GM18498 (cell line): ENCODE results near the gene CYP21A2.
"Not testable (repeated sequence)": the region's sequence is repeated elsewhere in the genome, so short reads cannot be mapped to it uniquely, and the experiment has no call there.

Experiments
- ATAC-seq: cut with Tn5 transposase; IDR thresholded peaks from one replicate; pipeline ENCODE4 v1.9.1; 2021; ENCODE audit warnings: mild to moderate bottlenecking, moderate library complexity; ENCODE audit not compliant: unreplicated experiment

Gene CYP21A2

DNA sequence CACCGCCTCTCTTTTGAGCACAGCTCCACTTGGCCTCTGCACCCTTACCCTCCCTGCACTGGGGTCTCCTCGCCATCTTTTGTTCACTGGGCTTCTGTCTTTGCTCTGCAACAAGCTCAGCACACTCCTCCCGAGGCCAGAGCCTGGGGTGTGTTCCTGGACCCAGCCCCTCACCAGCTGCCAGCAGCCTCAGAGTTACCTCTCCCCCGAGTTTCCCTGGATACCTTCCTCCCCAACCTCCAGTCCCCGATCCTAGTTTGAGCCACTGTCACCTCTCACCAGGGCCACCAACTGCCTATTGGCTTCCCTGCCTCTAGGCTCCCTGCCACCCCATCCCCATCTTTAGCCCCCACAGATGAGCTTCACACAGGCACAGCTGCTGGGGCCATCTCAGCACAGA is 12.3 kb downstream of the CYP21A2 start:
- ATAC-seq = no peak

DNA sequence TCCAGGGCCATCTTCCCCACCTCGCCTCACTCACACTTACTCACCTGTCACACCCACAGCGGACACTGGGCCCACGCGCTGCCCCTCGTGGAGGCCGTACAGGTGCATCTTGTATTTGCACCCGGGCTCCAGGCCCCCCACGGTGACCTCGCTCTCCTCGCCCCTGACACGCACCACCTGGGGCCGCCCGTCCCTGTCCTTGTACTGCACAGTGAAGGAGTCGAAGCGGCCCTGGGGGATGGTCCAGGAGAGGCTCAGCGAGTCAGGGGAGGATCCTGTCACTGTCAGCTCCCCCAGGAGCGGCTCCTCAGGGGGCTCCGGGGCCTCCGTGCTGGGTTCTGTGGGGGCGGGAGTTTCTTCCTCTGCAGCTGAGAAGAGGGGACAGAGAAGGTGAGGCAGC is 14.4 kb downstream of the CYP21A2 start:
- ATAC-seq = not testable (repeated sequence)

GRCh38 chr6:32053314-32053713 is 15.1 kb downstream of the CYP21A2 start:
- not testable (repeated sequence) for ATAC-seq

DNA sequence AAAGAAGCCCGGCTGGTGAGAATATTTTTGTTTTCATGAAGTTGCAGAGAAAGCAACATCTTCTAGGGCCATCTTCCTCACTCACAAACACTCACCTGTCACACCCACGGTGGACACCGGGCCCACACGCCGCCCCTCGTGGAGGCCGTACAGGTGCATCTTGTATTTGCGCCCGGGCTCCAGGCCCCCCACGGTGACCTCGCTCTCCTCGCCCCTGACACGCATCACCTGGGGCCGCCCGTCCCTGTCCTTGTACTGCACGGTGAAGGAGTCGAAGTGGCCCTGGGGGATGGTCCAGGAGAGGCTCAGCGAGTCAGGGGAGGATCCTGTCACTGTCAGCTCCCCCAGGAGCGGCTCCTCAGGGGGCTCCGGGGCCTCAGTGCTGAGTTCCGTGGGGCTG is 17.5 kb downstream of the CYP21A2 start:
- not testable (repeated sequence) for ATAC-seq

DNA sequence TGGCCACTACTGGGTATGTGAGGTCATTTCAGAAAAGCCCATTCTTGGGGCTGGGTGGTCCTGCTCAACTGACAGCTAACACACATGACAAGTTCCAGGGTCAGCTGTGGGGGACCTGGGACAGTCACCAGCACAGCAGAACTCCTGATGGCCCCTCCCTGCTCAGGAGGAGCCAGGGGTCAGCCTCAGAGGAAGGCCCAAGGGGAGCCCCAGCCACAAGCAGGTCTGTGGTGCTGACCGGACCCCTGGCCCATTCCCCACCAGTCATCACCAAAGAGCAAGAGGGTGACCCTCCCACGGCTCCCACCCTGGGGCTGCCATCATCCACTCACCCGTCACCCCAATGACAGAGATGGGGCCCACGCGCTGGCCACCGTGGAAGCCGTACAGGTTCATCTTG is 18.0 kb downstream of the CYP21A2 start:
- no peak for ATAC-seq

GRCh38 chr6:32057966-32058365 is 19.8 kb downstream of the CYP21A2 start:
- no peak for ATAC-seq

DNA sequence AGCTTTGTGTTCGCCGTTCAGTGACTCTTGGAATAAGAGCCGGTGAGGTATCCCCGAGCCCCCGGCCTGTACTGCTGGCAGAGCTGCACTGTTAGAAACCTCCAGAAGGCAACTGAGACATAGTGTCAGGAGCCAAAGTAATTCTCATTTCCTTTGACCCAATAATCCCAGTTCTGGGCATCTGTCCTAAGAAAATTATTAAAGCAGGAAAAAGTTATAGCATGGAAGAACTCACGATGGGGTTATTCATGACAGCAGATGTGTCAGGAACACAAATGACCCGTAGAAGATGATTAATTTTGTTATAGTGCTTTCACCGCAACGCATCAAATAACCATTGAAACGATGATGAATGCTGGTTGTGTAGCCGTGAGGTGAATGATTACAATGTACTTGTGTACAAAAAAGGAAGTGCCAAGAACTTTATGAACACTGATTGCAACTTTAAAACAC is 20.3 kb downstream of the CYP21A2 start:
- no peak for ATAC-seq

- no peak for ATAC-seq
Measured at GRCh38 chr6:32060966-32061655, 22.9 kb downstream of the CYP21A2 start.

DNA sequence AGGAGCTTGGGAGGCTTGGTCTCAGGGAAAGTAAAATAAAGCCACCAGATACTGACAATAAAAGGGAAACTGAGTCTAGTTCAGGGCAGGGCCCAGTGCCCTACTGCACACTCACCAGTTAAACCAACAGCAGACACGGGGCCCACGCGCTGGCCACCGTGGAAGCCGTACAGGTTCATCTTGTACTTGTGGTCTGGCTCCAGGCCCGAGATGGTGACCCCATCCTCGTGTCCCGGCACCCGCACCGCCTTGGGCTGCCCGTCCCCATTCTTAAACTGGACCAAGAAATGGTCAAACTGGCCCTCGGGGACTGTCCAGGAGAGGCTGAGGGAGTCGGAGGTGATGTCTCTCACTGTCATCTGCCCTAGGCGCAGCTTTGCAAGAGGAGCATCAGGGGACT is 26.5 kb downstream of the CYP21A2 start:
- ATAC-seq = no peak

DNA sequence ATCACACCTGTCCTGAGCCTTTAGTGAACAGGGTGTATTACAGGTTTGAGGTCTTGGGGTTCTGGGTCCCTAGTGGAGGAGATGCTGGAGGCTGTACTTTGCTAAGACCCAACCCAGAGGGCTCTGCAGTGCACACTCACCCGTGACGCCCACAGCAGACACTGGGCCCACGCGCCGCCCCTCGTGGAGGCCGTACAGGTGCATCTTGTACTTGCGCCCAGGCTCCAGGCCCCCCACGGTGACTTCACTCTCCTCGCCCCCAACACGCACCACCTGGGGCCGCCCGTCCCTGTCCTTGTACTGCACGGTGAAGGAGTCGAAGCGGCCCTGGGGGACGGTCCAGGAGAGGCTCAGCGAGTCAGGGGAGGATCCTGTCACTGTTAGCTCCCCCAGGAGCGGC is 29.3 kb downstream of the CYP21A2 start:
- ATAC-seq = not testable (repeated sequence)

DNA sequence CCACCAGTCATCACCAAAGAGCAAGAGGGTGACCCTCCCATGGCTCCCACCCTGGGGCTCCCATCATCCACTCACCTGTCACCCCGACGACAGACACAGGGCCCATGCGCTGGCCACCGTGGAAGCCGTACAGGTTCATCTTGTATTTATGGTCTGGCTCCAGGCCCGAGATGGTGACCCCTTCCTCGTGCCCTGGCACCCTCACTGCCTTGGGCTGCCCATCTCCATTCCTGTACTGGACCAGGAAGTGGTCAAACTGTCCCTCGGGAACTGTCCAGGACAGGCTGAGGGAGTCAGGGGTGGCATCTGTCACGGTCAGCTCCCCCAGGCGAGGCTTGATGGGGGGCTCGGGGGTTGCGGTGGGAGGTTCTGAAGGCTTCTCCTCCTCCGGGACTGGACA is 30.1 kb downstream of the CYP21A2 start:
- not testable (repeated sequence) for ATAC-seq

DNA sequence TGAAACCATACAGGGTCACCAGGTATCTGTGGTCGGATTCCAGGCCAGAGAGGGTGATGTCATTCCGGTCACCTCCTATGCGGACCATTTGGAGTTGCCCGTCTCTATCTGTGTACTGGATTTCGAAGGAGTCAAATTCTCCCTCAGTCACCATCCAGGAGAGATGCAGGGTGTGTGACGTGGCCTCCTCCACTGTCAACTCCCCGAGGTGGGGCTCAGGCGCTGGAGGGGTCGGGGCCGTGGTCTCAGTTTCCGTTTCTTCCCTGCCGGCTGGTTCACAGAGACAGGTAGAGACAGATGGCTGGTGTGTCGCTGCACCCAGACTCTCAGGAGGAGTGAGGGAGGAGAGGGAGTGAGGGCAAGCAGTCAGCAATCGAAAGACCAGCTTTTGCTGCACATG is 30.7 kb downstream of the CYP21A2 start:
- no peak for ATAC-seq

DNA sequence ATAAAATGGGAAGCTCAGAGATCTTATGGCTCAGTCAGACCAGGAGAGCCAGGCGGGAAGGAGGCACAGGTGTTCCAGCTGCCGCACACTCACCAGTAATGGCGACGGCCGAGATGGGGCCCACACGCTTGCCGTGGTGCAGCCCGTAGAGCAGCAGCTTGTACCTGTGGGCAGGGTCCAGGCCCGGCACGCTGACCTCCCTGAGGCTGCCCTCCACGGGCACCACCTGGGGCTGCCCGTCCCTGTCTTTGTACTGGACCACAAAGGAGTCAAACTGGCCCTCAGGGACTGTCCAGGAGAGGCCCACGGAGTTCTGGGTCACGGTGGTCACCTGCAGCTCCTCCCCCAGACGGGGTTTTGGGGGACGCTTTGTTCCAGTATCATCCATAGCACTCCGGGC is 31.2 kb downstream of the CYP21A2 start:
- no peak for ATAC-seq

GRCh38 chr6:32069878-32070515 is 31.8 kb downstream of the CYP21A2 start:
- no peak for ATAC-seq

GRCh38 chr6:32070814-32071543 is 32.8 kb downstream of the CYP21A2 start:
- no peak for ATAC-seq

GRCh38 chr6:32073101-32073500 is 34.9 kb downstream of the CYP21A2 start:
- ATAC-seq = no peak

GRCh38 chr6:32073613-32074012 is 35.4 kb downstream of the CYP21A2 start:
- no peak for ATAC-seq

DNA sequence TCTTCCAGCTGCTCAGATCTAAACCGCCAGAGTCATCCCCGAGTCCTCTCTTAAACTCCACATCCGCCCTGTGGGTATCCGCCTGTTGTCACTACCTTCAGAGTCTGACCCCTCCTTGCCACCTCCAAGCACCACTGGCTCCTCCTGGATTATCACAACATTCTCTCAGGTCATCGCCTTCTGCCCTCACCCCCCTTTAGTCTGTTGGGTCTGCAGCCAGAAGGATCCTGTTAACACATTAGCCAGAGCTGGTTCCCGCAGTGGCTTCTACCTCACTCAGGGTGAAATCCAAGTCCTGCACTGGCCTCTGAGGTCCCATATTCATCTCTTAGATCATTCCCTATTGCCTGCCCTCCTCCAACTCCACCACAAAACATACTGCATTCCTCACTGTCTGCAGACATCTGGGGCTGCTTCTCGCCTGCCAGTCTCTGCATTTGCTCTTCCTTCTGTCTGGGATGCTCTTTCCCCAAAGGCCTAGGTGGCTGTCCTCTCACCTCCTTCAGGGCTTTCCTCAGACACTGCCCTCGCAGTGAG is 36.8 kb downstream of the CYP21A2 start:
- no peak for ATAC-seq

DNA sequence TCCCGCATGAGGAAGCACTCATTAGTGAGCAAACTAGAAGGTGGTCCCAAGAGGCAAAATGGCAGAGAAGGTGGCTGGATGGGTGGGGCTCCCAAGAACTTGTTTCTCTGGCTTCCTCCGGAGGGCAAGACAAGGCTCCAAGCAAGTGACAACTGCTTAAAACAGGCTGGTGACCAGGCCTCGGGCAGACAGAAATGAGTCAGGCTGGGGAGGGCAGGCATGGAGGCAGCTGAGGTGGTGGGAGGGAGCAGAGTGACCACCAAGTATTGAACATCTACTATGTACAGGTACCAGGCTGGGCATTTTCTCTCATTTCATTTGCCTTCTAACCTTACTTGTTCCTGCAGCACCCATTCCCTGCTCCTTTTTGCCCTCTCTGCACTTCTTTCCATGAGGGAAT is 37.6 kb downstream of the CYP21A2 start:
- no peak for ATAC-seq

- ATAC-seq = no peak
Measured at GRCh38 chr6:32076321-32076809, 38.1 kb downstream of the CYP21A2 start.

DNA sequence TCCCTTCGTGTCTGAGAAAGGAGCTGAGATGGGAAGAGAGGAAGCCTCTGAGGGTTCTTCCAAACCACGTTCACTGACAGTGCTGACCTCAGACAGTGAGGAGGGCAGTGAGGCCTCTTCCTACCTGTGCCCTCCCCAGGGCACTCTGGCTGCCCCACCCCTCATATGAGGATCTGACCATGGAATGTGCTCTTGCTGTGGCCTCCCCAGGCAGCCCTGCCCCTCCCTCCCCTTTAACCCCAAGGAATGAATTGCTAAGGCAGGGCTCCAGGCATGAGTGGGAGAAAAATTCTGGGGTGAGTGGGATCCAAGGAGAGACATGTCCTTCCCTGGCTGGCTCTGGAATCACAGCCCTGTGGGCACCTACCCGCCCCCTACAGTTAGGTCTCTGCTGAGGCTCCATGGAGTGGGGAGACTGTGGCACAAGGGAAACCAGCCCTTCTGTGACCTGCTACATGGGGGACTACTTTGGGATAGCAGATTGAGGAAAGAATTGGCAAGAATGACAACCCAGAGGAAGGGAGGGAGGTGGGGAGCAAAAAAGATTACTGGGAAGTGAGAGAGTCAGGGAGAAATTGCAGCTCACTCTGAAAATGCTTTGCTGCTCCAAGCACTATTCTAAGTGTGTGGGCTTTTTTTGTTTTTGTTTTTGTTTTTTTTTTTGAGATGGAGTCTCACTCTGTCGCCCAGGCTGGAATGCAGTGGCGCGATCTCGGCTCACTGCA is 41.5 kb downstream of the CYP21A2 start:
- no peak for ATAC-seq
